C4-2B (cell line): Measurements from ENCODE around the gene KNDC1.

ENCODE experiments used
- CTCF ChIP-seq: fragments of 450-650 bp; conservative IDR thresholded peaks from 2 replicates; pipeline ENCODE4 v1.5.1; 2017; ENCODE audit warnings: mild to moderate bottlenecking
- ZFX ChIP-seq: fragments of 450-650 bp; IDR thresholded peaks from 2 replicates; pipeline ENCODE4 v1.6.1; 2017

- TF ChIP-seq CTCF (no peak), ZFX (peak; percentile 76; the same call in 1 of the 2 replicates)
Observed at GRCh38 chr10:133260895-133261725, 101.1 kb downstream of the KNDC1 start.
